HG03571 (cell line): ENCODE results near the gene TMEM191B.
"Not testable (repeated sequence)": the region's sequence is repeated elsewhere in the genome, so short reads cannot be mapped to it uniquely, and the experiment has no call there.

Source experiments
- ATAC-seq: cut with Tn5 transposase; IDR thresholded peaks from one replicate; pipeline ENCODE4 v1.9.1; 2021; ENCODE audit not compliant: unreplicated experiment

The TMEM191B gene

DNA sequence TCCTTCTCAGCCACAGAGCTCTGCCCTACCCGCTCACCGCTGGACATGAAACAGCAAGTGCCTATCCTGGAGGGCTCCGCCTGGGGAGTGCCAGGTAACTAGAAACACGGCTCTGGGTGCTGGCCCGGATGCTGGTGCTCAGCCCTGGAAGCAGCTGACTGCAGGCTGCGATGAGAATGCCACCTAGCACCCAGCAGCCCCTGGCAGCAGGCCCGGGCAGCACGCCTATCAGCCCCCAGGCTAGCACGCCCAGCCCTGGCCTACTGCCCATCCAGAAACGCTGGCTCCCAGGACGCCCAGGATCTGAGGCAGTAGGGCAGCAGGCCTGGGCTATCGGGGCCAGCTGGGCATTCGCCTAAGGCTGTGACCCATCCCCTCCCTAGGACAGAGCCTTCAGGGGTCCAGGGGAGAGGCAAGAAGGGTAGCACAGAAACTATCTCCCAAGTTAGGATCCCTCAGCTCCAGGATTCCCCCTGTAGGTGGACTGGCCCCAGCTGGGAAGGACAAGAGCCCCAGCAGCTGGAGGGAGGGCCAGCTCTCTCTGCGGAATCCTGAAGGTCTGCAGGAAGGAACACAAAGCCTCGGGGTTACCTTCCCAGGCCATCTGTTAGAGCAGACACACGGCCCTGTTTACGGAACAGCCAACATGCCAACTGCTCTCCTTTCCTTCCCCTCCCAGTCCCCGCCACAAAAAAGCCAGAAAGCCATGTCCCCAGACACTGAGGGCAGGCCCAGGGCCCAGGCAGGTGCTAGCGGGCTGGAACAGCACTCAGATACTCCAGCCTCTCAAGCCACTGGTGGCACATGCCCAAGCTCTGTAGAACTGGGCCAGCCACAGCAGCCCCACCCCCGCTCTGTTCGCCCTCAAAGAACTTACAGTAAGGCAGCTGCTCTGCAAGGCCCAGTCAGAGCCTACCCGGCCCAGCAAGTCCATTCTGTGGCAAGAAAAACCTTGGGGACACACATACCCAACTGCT, 27.0 kb downstream of the TMEM191B start:
- ATAC-seq: not testable (repeated sequence)

DNA sequence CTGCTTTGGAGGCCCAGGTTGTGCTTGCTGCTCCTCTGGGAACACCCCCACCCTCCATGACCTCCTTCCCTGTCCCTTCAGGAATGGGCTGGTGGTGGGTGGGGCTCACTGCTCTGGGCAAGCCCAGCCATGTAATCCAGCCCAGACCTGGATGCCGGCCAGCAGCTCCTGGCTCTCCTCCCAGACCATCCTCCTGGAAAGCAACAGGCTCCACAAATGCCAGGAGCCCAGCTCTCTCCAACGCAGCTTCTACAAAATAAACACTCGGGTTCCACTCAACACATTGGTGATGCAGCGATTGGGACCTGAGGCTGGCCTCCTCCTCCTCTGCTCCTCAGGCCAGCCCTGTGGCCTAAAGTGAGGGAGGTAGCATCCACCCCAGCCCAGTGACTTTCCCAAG, 30.9 kb downstream of the TMEM191B start:
- not testable (repeated sequence) for ATAC-seq

DNA sequence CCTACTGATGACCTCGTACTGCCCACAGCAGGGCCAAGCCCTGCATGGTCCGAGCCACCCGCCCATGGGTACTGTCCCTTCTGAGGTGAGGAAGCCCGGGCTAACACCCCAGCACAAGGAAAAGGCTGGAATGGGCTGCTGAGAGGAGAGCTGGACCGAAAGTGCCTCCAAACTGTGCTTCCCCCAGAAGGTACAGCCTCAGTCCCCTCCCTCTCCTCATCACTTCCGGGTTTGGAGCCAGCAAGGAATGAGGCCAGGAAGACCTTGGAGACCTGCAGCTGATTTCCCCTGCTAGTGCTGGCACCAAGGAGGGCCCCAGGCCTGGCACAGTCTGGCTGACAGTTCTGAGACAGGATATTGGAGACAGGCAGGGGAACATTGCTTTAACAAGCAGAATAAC, 31.3 kb downstream of the TMEM191B start:
- not testable (repeated sequence) for ATAC-seq

DNA sequence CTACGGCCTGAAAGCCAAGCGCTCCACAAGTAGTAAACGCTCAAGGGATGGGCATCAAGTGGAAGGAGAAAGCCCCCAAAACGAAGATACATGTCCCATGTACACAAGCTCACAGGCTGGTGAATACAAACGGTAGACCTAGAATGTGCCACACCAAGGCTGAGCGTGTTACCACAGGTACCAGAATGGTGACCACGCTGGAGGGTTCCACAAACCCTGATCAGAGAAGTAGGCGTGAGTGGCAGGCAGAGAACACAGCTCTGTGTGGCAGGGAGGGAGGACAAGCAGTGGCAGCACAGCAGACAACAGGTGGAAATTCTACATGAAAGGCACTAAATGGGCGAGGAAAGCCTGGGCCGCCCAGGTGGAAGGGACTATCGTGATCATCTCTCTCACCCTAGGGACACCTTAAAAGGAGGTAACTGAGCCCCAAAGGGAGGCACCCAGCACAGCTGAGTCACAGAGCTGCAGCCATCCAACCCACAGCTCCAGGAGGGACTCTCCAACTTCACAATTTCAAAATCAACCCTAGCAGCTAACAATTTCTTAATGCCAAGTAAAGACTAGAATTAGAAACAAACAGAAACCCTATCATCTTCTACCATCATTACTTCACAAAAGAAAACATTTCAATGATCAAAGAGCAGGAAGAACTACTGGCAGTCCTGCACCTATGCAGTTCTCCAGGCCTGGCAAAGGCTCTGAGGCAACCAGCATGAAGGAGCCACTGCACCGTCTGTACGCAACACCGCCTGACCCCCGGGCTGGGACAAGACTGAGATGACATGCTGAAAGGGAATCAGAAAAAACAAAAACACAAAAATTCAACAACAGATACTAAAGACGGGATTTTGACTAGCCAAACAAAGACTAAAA, 32.7 kb downstream of the TMEM191B start:
- ATAC-seq: not testable (repeated sequence)

DNA sequence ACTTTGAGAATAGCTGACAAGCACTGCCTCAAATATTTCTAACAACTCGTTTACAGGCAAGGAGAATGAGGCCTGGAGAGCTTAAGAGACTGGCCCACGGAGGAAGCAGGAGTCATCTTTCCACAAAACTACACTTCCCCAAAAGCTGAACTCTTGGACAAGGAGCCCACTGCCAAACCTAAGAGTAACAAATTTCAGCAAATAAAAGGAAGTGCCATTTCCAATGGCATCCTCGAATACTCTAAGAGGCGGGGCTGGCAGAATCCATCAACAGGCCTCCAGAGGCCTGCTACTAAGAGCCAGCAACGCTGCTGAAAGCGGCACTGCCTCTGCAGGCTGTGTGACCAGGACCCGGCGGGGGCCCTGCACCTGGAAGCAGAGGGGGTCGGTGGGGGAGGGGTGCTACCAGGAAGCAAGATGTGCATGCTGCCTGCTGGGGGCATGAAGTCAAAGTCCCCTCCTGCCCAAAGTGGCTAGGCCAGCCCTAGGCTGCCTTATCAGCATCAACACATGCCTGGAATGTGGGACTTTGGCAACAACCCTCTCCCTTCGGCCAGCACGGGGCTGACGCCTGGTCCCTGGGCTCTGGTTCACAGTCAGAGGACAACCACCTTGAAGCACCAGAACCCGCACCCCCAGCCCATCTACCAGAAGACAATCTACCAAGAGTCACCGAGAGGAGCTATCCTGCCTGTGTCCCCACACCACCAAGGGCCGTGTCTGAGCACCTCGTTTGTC, 43.1 kb downstream of the TMEM191B start:
- not testable (repeated sequence) for ATAC-seq

DNA sequence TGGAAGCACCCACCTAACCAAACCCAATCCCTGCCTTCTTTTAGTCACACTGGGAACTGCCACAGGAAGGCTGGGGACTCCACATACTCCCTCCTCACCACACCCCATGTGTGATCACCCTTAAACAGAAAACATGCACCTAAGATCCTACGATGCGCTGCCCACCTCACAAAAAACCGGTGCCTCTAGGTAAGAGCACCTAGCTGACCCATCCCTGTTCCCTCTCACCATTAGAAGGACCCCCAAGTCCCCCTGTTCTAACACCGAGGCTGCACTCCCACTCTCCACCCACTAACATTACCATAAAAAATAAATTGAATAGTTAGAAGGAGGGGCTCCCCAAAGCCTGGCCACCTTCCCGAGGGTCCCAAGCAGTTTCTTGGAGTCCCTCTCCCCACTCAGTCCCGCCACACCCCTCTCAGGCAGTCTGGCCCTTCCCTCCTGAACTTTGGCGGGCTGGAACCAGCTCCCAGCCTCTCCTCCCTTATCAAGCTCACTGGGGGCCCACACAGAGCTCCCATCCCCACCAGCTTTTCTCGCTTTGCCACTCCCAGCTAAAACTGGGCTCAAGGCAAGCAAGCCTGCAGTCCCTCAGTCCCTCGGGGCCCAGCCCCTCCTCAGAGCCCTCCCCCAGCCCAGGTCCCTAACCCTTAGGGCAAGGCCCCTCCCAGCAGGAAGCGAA, 46.0 kb downstream of the TMEM191B start:
- ATAC-seq: not testable (repeated sequence)

DNA sequence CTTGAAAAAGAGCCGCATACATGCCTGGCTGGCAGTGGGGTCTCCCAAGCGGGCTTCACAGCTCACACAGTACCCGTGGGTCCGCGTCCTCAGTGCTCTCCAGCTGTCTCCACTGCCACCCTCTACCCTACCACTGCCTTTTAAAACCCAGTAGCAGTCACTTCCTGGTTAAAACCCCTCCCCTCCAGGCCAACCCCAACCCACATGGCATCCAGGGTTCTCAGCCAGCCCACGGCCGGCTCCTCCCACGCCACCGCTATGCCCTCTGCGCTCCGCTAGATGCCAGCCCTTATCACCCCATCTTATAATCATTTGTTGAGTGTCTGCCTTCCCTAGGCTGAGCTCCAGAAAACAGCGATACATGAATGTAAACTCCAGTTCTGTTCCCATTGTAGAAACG, 47.0 kb downstream of the TMEM191B start:
- not testable (repeated sequence) for ATAC-seq

DNA sequence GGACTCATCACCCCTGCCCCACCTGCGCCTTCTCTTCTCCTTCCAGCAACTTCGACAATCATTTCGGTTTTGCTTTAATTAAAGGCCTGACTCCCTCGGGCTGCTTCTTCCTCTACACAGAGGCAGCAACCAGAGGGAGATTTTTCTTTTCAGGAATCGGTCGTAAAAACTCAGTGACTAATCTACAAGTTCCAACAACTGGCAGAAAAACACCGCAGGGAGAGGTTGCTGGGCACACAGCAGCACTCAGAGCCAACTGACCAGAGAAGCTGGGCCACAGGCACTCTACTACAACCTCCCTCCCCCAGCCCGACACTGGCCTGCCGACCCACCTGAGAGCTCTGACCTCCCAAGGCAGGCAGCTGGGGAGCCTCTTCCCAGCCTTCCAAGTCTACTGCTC, 48.1 kb downstream of the TMEM191B start:
- not testable (repeated sequence) for ATAC-seq

DNA sequence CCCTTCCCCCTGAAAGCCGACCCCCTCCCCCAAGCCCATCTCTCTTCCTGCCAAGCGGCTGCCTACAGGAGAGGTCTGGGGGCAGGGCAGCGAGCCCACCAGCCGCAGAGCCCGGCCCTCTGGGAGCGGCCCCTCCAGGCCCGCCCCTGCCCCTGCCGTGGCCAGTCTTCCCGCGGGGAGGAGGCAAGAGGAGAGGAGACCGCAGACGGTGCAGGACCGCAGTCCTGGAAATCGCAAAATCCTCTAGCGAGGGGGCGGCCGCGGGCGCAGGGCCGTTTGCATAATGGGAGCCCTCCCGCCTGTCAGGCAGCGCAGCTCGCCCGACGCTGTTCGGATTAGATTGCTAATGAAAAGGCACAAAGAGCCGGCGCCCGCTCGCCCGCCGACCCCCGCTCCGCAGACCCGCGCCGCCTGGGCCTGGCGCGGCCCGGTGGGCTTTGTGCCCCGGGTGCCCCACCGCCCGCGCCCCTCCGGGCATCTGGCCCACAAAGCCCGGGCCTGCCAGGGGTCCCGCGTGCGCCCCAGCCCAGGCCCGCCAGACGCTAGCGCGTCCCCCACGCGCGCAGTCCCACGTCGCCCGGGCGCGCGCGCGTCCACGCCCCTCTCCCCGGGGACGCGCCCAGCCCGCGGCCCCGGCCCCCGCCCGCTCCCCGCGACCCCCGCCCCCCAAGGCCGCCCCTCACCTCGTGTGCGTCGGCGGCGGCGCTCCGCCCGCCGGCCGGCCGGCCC, 49.7 kb downstream of the TMEM191B start:
- peak; percentile 32 for ATAC-seq

DNA sequence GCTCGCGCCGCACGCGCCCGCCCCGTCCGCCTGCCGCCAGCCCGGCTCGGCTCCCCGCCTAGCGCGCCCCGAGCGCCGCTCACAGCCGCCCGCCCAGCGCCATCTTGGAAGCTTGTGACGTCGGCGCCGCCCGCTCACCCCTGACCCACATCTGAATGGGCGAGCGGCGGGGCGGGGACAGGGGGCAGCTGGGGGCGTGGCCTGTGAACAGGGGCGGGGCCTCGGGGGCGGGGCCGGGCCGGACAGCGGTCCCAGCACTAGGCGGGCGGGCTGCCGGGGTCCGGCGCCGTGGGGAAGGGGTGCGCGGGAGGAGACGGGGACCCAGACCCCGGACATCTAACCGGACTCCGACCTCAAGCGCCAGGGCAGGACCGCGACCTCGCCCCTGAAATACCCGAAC, 50.2 kb downstream of the TMEM191B start:
- ATAC-seq: peak; percentile 79
